GM18858 (cell line): ENCODE results near the gene HSD17B2.

Experiments used
- ATAC-seq: cut with Tn5 transposase; IDR thresholded peaks from one replicate; pipeline ENCODE4 v1.9.1; 2021; ENCODE audit not compliant: unreplicated experiment

The HSD17B2 gene

DNA sequence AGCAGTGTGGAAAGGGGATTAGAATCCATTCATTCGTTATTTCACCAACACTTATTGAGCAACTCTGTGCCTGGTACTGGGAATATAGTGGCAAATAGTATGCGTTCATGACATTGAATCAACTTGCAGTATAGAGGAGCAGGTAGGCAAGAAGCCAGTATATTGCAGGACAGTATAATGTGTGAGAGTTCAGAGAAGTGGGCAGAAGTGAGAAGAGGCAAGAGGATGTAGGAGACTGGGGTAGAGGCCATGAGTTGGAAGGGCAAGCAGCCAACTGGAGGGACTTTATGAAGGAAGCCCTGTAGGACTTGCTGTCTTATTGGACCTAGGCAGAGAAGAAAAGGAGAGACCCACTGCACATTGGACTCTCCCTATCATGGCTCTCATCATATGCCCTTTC, 12.3 kb downstream of the HSD17B2 start:
- ATAC-seq, result no peak

DNA sequence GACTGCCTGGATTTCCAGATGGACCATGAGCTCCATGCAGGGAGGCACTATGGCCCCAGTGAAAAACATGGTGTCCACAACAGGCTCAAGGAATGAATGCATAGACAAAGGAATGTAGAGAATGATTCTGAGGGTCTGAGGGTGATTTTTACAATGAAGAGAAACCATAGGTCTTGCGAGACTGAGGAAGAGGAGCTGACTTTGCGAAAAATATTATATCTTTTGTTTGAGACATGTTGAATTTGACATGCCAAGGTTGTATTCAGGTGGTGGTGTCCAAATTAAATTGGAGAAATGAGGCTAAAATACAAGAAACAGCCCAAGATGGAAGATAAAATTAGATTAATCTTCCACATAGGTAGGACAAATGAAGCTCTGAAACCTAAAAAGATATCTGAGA, 12.7 kb downstream of the HSD17B2 start:
- no peak for ATAC-seq

DNA sequence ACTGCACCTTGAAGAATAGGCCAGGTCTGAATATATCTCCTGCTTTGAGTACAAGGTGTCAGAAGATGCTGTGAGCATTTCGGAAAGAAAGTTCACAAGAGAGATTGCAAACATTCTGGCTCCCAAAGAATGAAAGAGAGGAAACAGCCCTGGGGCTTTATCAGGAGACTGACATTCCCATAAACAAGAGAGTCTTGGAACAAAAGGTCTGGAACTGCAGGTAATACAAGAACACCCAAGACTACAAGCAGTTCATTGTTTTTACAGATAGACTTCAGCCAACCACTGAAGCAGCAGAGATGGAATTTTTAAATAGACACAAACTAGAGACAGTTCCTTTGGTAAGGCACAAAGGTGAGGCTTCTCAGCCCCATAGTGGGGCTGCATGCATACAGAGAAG, 14.4 kb downstream of the HSD17B2 start:
- no peak for ATAC-seq

DNA sequence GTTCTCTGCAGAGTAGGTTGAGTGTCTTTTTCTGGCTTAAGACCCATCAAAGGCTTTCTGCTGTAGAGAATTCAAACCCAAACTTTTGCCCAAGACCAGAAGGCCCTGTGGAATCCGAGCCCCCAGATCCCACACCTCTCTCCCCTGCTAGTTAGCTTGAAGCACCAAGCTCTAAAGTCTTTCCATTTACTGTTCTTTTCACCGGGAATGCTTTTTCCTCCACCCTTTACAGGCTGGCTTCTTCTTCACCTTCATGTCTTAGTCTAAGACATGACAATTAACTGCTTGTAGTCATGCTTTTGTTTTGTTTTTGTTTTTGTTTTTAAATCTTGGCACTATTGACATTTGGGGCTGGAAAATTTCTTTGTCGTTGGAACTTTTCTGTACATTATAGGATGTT, 15.5 kb downstream of the HSD17B2 start:
- no peak for ATAC-seq

DNA sequence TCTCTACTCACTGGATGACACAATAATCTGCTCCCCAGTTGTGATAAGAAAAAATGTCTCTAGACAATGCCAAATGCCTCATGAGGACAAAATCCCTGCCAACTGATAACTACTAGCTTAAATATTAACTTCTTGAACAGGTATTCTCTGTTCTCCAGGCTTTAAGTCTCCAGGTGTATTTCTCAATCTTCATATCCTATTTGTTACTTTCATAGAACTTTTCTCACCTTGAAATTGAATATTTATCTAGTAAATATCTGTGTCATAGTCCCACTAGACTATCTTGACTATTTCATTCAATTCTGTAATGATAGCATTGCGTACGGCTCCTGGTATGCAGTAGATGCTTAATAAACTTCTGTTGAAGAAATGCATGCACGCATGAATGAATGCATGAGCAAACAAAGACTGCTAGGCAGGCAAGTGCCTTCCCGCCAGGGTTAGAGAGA, 15.9 kb downstream of the HSD17B2 start:
- ATAC-seq, result no peak

DNA sequence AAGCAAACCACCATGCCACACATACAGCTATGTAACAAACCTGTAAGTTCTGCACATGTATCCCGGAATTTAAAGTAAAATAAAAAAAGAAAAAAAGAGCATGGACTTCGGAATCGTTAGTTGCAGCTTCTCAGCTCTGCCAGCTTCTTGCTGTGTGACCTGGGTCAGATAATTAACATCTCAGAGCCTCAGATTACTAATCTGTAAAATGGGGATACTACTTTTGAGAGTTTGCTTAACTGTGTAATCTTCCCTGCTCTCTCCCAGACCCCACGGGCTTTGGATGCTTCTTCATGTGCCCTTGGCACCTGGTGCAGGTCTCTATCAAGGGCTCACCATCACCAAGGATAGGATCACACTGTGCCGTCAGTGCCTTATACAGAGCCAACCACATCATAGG, 16.6 kb downstream of the HSD17B2 start:
- no peak for ATAC-seq

DNA sequence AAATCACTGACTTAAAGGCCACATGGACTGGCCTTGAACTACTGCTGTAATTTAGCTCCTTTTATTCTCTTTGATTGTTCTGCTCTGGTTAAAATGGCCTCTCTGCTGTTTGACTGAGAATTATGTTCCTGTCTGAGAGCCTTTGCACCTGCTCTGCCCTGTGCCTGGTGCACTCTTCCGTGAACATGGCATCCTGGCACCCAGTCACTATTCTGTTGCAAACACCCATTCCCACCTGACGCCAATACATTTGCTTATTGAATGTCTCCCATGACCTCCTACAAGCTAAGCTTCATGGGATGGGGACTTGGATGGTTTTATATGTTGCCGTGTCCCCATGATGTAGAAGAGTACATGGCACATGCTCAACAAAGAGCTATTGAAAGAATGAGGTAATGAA, 20.1 kb downstream of the HSD17B2 start:
- ATAC-seq, result no peak

DNA sequence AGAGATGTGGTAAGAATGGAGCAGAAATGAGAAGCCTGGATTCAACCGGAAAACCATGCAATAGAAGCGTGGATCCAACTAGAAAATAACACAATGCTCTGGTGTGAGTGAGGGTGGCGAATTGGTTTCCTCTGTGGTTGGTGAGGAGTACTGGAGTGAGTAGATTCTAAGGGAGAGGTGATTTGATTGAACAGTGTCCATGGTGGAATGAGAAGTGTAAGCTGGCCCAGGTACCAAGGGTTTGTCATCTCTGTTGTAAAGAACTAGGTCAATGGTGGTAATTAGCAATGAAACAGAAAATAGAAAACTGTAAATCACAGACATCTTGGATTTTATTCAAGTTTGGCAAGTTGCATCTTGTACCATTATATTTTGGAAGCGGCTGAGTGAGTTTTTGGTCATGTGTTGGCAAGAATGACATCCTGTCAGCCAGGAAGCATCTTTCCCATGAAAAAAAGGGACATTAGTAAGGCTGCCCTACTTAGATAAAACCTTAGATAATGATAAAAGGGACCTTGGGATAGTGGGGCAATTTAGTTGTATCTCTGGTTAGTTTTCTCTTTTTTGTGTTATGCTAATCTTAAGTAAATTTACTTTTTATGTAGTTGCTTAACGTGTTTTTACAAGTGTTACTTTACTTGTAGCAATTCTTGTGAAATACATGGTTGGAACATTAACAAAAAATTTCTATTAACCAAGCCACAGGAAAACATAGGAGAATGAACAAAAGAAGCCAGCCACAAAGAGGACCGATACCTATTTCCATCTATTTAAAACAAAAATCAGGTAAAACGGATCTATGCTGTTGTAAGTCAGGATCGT, 20.9 kb downstream of the HSD17B2 start:
- no peak for ATAC-seq

DNA sequence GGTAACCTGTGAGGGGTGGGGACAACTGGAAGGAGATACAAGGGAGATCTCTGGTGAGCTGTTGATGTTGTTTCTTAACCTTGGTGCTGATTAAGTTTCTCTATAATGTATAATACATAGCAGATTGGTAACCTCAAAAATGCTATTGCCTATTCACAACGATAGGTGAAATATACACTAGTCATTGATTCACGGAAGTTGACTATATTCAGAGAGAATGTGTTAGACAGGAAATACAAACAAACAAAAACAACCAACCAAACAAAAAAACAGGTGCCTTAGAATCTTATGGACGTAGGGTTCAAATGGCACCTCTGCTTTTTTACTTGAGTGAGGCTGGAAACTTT, 21.5 kb downstream of the HSD17B2 start:
- no peak for ATAC-seq

DNA sequence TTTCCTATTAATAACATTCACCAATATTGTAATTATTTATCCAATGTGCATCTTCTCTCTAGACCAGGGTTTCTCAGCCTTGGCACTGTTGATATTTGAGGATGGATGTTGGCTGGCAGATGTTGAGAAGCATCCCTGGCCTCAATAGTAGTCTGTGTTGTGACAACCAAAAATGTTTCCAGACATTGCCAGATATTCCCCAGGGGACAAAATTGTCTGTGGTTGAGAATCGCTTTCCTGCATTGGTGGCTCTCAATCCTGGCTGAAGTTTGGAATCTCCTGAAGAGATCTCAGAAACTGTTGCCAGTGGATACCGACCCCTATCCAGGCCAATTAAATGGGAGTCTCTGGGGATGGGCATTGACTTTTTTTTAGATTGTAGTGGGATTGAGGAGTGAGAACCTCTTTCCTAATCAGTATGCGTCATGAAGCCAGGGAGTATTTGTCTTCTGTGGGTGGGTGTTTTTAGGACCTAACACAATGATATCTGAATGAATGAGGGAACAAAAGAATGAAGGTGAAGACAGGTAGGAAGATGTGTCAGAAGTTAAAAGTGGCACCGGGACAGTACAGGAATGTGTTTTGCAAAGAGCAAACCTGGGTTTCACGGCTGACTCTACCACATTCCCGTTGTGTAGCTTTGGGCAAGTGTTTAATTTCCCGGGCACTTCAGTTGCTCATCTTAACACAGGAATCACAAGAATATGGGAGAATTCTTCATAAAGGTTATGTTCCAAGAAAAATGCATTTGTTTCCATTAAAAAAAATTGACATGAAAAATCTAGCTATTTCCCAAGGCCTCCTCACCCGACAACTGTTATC, 24.3 kb downstream of the HSD17B2 start:
- no peak for ATAC-seq

DNA sequence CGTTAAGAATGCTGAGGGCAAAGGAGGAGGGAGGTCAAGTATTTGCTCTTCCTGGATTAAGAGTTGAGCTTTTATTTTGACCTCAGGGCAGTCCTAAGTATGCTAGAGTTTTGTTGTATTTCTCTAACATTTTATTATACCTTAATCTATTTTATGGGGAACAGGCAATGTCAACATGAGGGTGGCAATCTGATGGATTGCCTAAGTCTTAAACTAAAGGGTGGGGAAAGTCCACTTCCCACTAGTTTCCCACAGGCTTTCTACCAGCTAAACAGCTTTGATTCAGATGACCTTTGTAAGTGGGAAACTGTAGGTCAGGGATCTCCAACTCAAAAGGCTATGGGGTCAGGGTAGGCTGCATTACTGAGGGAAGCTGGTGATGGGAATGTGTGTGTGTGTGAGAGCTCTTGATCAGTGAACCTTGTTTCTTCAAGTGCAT, 24.9 kb downstream of the HSD17B2 start:
- no peak for ATAC-seq

DNA sequence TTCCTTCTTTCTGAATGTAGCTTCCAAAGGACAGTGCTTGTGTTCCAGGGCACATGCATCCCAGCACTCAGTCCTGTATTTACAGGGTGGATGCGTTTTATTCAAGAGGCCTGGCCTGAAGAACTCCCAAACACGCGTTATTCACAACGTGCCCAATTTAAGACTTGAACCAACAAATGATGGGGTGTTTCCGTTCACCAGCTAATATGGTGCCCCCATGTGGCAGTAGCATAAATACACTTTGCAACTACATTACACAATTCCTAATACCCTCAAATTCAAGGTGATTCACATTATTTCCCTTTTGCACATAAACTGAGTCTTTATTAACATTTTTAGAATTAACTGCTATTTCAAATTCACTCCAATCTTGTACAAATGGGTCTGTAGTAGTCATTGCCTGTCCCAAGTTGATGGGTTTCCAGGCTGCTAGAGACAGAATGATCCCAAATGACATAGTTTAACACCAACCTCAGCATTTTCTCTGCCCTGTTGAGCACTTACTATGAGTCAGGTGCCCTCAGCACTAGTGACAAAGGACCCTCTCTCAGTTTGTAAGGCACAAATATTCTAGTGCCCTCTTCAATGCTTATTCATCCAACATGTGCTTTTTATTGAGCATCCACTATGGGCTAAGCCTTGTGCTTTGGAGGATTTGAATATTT, 26.9 kb downstream of the HSD17B2 start:
- ATAC-seq, result no peak

DNA sequence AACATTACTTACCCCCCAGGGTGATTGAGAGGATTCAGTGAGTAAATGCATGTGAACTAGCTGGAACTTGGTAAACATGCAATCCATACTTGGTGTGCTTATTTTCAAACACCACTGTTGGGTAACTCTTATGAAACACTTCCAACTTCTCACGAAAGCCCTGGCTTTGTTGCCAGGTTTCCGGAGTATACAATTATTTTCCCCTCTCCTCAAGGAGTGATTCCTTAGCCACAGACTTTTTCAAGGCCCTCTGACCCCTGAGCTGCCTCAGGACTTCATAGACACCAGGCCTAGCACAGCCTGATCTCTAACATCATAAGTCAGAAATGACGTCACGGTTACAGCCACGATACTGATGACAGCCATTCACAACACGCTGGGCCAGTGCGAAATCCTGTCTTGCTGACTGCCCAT, 27.6 kb downstream of the HSD17B2 start:
- ATAC-seq, result no peak

DNA sequence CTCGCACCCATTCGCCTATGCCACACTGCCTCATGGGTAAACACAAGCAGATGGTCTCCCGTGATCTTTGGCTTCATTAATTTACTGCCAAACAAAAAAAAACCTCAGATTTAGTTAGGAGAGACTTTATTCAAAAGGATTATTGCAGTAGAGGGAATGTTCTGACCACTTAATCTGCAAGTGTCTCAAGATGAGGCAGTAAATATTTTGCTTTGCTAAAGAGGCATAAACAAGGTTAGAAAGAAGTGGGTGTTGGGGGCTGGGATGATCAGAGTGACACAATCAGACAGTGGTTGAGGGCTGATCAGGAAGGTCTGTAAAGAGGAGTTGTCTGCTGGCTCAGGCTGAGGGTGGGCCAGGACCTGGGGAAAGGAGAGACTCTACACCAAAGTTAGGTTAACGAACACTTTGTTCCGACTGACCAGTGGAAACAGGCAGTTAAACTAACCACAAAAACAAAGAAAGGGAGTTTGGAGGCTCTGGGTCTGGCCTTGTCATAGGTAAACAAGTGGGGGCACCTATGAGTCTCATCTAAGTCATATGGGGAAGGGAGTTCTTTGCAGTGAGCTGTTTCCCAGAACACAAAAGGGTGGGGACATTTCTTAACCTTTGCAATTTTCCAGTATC, 28.5 kb downstream of the HSD17B2 start:
- ATAC-seq, result no peak

DNA sequence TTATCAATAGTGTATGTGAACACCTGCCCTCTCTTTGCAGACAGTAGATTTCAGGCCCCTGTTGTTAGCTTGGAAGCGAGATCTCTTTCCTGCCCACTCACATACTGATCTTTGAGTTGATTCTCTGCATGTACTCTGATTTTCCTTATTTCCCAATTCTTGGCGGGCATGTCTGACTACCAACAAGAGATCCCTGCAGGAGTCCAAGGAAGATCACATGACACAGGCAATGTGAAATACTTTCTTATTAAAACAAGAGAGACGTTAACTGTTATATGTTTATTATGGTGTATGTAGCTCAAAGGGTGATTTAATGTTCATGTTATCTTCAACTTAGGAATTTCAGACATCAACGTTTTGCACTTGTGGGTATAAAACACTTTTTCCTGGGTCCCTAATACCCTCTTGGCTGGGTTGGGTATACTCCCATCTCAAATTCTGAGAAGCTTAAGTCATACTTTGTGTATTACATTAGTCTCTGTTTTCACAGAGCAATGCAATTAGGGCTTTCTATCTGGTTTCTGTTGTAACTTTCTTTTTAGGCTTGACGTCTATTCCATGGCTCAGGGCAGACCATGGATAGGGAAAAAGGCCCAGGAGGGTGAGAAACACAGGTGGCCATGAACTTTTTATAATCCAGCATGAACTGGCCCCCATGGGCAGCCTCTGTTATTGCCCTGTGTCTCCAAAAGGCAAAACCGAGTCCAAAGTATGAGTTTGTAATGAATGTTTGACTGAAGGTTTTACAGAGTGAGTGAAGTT, 32.2 kb downstream of the HSD17B2 start:
- ATAC-seq, result no peak

DNA sequence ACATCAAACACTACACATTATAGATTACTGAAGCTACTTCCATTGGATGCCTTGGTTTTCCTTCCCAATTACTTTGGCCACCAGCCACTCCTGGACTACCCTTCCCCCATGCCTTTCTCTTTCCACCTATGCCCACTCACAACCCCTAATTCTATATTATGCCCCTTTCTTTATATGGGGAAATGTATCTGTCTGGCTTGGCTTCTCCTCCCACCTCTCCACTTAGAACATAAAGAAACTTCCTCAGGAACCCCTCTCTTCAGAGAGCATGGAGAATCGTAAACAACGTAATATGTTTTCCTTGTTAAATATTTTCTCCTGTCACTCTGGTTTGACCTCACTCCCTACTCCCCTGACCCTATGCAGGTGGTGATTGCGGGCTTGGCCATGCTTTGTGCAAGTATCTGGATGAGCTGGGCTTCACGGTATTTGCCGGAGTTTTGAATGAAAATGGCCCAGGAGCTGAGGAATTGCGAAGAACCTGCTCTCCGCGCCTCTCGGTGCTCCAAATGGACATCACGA, 32.8 kb downstream of the HSD17B2 start:
- no peak for ATAC-seq

DNA sequence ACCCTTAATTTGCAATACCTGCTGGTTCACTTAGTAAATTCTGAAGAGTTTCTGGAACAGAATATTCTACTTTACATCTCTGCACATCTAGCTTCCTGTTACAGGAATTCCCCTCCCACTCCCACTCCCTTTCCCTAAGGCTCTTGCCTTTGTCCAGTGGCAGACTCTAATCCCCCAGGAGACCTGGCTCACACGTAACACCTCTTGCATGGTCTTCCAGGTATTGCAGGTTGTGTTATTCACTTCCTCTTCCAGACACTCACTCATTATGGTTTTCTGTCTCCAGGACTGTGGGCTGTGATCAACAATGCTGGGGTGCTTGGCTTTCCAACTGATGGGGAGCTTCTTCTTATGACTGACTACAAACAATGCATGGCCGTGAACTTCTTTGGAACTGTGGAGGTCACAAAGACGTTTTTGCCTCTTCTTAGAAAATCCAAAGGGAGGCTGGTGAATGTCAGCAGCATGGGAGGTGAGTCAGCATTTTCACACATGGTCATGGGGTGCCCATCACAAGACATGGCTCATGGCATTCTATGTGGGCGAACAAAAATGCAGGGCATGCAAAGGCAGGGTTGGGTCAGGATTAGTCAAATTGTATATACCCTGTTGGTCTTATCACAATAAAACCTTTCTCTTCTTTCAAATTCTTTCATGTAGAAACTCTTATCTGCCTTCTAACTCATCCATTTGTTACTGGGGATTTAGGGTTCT, 35.8 kb downstream of the HSD17B2 start:
- no peak for ATAC-seq

DNA sequence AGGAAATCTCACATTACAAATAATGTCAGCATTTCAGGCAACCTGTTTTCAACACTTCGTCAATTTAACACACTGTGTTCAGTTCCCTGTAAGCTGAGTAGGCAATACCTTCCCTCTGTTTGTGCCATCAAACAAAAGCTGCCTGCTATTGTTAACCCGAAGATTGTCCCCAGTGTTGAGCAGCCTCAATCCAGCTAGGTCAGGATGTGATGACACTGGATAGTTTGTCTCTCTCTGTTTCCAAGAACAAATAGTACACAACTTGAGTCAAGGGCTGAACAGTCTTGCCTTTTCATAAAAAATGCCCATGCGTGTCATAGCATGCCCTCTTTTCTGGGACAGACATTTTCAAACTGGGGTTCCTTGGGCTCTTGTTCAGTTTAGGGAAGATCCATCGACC, 36.4 kb downstream of the HSD17B2 start:
- no peak for ATAC-seq

DNA sequence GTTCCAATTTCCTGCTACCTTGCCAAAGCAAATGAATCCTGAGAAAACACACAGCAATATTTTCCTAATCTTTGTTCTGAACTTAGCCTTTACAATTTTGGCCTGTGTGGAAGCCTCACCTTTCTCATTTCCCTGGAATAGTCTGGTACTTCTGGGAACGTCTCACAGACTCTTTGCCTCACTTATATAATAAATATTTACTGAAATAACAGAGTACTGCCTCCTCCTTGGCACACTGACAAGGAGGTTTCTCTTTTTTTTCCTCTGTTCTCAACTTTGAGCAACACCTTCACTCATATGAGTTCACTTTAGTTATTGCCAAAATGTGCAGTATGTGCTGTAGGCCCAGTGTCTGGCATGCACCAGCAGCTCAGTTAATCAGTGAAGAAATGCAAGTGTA, 37.3 kb downstream of the HSD17B2 start:
- no peak for ATAC-seq
